GM21737 (cell line): ENCODE measurements around the gene SLCO4A1.
"Not testable (repeated sequence)": the region's sequence is repeated elsewhere in the genome, so short reads cannot be mapped to it uniquely, and the experiment has no call there.

Experiments
- ATAC-seq: cut with Tn5 transposase; IDR thresholded peaks from one replicate; pipeline ENCODE4 v1.9.1; 2021; ENCODE audit warnings: mild to moderate bottlenecking, moderate library complexity; ENCODE audit not compliant: unreplicated experiment

SLCO4A1 gene

DNA sequence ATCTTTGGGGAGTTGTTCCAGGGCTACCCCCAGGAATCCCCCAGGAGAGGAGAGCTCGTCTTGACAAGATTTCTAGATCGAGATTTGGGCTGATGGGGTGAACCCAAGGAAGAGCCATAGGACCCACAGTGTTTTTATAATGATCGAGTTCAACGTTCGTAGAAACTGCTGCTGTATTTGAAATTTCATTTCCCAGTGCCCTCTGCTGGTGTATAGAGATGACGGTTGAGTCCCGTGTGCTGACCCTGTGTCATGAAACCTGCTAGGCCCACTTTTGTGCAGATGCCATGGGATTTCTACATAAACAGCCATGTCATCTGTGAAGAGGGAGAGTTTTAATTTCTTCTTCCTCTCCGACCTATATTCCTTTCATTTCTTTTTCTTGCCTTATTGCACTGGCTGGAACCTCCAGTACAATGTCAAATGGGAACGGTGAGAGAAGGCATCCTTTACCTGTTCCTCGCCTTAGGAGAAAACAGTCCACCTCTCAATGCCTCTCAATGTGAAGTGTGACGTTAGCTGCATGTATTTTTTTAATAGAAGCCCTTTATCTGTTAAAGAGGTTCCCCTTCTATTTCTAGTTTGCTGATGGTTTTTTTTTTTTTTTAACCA, 37.8 kb downstream of the SLCO4A1 start:
- ATAC-seq: no peak

- no peak for ATAC-seq
Observed at GRCh38 chr20:62682912-62683517, 40.7 kb downstream of the SLCO4A1 start.

DNA sequence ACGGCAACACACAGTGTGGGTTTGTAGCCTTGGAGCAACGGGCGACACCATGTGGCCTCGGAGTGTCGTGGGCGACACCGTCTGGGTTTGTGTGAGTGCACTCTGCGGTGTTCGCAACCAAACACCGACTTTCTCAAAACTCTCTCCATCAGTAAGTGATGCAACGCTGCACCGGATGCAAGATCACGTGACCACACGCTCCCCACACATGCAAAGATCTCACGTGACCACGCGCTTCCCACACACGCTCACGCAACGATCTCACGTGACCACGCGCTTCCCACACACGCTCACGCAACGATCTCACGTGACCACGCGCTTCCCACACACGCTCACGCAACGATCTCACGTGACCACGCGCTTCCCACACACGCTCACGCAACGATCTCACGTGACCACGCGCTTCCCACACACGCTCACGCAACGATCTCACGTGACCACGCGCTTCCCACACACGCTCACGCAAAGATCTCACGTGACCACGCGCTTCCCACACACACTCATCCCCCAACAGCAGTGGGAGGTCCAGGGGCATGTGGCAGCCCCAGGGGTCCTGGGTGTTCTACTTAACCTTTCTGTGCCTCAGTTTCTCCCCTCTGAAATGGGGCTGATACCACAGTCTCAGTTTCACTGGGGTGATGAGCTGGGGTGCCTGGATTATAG, 41.5 kb downstream of the SLCO4A1 start:
- not testable (repeated sequence) for ATAC-seq

GRCh38 chr20:62684981-62685380, 42.7 kb downstream of the SLCO4A1 start:
- no peak for ATAC-seq

- ATAC-seq: no peak
Observed at GRCh38 chr20:62685781-62686555, 43.7 kb downstream of the SLCO4A1 start.

GRCh38 chr20:62686869-62687830, 44.8 kb downstream of the SLCO4A1 start:
- no peak for ATAC-seq

- no peak for ATAC-seq
Observed at GRCh38 chr20:62688083-62688482, 45.8 kb downstream of the SLCO4A1 start.

GRCh38 chr20:62688855-62689460, 46.7 kb downstream of the SLCO4A1 start:
- no peak for ATAC-seq

DNA sequence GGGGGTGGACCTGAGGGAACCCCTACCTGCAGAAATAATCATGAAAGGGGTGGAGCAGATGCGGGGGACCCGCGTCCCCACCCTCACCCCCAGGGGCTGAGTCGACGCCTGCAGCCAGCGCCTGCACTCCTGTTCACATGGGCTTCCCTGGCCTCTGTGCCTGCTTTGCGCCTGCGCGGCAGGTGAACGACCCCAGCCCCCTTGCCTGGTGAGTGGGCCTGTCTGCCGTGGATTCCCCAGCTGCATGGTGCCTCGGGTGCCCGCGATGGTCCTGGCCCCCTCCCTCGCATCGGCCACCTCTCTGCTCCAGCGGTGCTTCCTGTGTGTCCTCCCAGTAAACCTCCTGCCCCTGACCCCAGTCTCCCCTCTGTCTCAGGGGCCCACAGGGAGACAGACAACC, 47.6 kb downstream of the SLCO4A1 start:
- ATAC-seq: no peak

DNA sequence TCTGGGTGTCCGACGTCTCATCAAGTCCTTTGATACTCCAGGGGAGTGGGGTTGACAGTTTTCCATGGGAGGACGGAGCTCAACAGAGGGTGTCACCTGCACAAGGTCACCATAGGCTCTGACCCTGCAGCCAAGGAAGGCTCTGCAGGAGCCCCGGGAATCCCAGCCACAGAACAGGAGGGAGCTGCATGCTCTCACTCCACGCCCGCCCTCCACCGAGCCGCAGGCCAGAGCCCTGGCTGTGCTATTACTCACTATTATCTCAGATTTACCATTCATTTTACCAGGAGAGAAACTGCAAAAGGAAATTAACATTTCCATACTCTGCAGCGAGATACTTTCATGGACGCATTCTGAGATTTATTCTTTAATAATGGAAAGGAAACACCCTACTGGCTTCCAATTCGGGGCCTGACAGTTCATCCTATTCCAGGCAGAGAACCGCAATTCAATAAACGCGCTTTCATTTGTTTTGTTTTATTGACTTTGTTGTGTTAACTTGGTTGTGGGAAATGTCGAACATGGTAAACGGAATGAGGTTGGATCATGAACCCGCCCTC, 48.0 kb downstream of the SLCO4A1 start:
- no peak for ATAC-seq

DNA sequence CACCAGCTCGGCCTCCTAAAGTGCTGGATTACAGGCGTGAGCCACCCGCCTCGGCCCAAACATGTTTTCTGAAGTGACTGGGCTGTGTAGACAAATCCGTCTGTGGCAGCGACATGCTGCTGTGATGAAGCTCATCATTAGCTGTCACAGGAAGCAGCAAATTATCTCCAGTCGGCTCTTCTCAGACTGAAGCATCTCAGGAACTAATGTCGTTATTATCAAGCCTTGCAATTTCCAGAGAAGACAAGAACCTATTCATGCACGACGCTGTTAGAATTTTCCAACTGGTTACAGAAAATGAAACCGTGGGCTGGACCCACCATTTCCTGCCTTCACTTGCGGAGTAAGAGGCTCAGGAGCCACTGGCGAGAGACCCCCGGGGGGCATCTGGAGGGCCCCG, 49.2 kb downstream of the SLCO4A1 start:
- ATAC-seq: no peak

DNA sequence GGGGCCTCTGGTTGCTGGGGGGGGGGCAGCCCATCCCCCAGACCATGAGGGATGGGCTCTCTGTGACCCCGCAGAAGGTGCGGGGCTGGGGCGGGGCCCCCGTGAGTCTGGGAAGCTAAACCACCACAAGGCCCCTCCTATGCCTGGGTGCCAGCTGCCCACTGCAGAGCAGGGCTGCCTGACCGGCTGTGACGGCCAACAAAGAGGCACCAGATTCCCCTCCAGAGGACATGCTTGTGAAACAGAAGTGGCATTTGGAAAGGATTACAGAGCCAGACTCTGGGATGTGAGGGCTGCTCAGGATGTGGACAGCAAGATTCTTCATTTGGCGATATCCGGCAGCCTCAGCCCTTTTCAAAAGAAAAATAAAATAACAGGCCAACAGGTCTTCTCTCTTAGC, 49.9 kb downstream of the SLCO4A1 start:
- ATAC-seq: no peak

DNA sequence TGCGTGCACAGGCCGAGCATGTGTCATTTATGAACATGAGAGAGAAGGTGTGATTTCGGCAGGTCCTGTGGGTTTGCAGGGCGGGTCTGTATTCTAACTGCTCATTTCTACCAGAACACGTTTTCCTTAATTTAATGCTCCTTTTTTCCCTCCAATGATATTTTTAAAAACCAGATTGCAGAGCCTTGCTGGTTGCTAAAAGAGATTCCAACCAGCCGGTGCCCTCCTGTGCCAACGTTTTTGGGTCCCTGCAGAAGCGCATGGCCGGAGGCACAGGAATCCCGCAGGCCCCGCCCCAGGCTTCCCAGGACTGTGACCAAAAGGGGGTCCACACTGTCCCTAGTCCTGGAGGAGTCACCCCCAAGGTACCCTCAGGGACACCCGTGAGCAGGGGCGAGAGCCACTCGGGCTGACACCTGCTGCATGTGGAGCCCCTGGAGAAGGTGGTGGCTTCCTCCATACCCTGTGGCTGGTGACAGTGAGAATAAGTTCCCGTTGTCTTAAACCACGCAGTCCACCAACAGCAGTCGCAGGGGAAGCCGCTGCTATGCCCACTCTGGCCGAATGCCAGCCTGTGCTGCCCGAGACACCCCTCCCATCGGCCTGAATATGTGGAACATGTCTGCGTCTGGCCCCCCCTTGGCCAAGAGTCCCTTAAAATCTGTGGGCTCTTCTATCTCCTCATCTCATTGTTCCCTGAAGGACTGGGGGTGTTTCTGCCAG, 50.7 kb downstream of the SLCO4A1 start:
- ATAC-seq: no peak

GRCh38 chr20:62693524-62693922, 51.2 kb downstream of the SLCO4A1 start:
- no peak for ATAC-seq

GRCh38 chr20:62694106-62694505, 51.8 kb downstream of the SLCO4A1 start:
- no peak for ATAC-seq

GRCh38 chr20:62694868-62695267, 52.6 kb downstream of the SLCO4A1 start:
- no peak for ATAC-seq

DNA sequence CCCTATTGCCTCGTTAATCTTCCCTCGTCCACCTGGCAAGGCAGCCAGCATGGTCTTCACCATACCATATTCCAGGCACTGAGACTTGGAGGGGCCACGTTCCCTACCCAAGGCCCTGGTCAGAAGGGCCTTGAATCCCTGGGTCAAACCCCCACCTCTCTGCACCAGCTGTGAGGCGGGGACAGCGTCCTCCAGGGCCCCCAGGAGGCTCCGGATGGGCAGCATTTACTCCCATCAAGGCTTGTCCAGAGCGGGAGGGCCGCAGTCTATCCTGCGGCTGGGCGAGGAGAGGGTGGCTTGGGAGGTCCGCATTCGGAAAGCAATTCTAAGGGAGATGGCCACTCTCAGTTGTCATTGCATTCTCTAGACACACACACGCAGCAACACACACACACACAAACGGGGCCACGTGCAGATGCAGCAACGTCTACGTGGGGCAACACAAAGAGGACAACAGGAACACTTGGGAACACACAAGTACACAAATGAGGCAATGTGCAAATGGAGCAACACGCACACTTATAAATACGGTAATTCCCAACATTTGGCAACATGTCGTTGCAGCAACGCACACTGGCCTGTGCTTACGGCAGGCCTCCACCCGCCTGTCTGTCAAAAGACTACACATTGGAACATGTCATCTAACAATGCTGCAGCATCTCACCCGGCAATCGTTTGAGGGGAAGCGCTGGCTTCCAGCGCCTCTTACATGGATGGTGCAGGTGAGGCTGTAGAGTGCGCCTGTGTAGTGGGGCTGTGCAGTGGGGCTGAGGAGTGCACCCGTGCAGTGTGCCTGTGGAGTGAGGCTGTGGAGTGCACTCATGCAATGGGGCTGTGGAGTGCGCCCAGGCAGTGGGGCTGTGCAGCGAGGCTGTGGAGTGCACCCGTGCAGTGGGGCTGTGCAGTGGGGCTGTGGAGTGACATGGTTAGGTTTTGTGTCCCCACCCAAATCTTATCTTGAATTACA, 53.4 kb downstream of the SLCO4A1 start:
- ATAC-seq: no peak

DNA sequence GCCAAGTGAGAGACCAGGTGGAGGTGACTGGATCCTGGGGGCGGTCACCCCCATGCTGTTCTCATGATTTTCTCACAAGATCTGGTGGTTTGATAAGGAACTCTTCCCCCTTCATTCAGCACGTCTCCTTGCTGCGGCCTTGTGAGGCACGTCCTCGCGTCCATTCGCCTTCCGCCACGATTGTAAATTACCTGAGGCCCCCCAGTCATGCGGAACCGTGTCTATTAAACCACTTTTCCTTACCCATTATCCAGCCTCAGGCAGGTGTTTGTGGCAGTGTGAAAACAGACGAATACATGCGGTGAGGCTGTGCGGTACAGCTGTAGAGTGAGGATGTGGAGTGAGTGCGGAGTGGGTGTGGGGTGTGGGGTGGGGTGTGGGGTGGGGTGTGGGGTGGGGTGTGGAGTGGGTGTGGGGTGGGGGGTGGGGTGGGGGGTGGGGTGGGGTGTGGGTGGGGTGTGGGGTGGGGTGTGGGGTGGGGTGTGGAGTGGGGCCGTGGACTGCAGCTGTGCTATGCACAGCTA, 54.2 kb downstream of the SLCO4A1 start:
- no peak for ATAC-seq
